ENCODE data around the gene ACAD11.

ACAD11 gene

DNA sequence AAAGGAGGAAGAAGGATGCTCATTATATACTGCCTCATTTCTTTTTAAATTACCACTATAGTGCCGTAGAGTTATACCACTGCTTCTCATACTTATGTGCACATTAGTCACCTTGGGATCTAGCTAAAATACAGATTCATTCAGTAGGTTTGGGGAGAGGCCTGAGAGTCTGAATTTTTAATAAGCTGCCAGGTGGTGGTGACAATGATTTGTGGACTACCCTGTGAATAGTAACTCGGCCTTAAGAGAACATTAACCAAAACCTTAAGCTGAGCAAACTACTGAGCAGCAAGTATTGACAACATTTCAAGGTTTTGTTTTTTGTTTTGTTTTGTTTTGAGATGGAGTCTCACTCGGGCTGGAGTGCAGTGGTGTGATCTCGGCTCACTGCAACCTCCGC is 20.3 kb upstream of the ACAD11 start:
- no peak overlapping the region for H3K4me3 ChIP-seq (ENCODE audit: low read depth, low read length)
- TF ChIP-seq, protein P1, sequence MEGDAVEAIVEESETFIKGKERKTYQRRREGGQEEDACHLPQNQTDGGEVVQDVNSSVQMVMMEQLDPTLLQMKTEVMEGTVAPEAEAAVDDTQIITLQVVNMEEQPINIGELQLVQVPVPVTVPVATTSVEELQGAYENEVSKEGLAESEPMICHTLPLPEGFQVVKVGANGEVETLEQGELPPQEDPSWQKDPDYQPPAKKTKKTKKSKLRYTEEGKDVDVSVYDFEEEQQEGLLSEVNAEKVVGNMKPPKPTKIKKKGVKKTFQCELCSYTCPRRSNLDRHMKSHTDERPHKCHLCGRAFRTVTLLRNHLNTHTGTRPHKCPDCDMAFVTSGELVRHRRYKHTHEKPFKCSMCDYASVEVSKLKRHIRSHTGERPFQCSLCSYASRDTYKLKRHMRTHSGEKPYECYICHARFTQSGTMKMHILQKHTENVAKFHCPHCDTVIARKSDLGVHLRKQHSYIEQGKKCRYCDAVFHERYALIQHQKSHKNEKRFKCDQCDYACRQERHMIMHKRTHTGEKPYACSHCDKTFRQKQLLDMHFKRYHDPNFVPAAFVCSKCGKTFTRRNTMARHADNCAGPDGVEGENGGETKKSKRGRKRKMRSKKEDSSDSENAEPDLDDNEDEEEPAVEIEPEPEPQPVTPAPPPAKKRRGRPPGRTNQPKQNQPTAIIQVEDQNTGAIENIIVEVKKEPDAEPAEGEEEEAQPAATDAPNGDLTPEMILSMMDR (IDR thresholded peaks at IDR 0.05; ENCODE audit: control insufficient read depth, extremely low read depth, insufficient read depth) = no peak
- no peak for DNase-seq (ENCODE audit: low read depth)

DNA sequence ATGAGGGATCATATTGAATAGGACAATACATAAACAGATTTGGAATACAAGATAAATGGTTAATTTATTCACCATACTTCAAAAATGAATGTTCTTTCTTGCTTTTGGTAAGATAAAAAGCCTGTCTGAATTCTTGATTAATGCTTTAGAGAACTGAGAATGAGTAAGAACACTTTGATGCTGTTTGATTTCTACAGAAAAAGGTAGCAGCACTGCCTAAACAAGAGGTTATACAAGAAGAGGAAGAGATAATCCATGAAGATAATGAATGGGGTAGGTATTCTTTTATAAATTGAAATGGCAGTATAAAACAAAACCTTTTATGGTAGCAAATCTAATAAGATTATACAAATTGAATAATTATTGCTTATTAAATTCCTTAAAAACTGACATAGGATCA is 15.8 kb upstream of the ACAD11 start:
- TF ChIP-seq, protein P1 (IDR thresholded peaks at IDR 0.05; ENCODE audit: control insufficient read depth, extremely low read depth, insufficient read depth) = no peak
- DNase-seq (ENCODE audit: low read depth) = no peak
- no peak overlapping the region for H3K4me3 ChIP-seq (ENCODE audit: low read depth, low read length)

DNA sequence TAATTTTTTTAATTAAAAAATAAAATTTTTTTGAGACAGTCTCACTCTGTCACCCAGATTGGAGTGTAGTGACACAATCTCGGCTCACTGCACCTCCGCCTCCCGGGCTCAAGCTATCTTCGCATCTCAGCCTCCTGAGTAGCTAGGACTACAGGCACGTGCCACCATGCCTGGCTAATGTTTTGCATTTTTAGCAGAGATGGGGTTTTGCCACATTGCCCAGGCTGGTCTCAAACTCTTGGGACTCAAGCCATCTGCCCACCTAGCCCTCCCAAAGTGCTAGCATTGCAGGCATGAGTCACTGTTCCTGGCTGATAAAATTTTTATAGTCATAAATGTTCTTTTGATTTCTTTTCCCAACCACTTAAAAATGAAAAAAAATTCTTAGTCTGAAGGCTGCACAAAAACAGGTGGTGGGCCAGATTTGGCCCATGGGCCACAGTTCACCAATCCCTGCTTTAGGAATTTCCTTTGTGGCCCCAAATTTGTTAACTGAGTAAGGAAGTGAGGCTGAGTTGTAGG is 9.7 kb upstream of the ACAD11 start:
- DNase-seq (ENCODE audit: low read depth) = no peak
- TF ChIP-seq, protein P1 (IDR thresholded peaks at IDR 0.05; ENCODE audit: control insufficient read depth, extremely low read depth, insufficient read depth) = no peak
- H3K4me3 ChIP-seq (ENCODE audit: low read depth, low read length) = no peak overlapping the region

DNA sequence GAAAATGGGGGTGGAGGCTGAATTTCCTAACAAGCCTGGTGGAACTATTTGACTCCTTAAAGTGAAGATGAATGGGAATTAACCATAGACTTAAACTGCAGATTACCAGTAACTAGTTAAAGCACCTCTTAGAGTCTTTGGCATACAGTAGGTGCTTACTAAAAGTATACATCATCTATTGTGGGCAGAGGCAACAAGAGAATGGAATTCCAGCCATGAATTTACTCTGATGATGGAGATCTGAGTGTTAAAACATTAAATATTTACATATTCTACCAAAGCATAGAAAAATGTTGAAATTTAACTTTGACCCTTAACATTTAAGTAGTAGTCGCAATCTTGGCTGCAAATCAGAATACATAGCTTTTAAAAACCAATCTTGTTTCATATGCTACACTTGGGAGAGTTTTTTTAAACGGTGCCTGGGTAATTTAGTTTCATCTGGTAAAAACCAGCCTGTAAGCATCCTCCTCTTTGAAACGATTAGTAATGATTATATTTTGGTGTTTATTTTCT is 5.7 kb upstream of the ACAD11 start:
- no peak for DNase-seq (ENCODE audit: low read depth)
- TF ChIP-seq, protein P1 (IDR thresholded peaks at IDR 0.05; ENCODE audit: control insufficient read depth, extremely low read depth, insufficient read depth) = no peak
- no peak overlapping the region for H3K4me3 ChIP-seq (ENCODE audit: low read depth, low read length)

DNA sequence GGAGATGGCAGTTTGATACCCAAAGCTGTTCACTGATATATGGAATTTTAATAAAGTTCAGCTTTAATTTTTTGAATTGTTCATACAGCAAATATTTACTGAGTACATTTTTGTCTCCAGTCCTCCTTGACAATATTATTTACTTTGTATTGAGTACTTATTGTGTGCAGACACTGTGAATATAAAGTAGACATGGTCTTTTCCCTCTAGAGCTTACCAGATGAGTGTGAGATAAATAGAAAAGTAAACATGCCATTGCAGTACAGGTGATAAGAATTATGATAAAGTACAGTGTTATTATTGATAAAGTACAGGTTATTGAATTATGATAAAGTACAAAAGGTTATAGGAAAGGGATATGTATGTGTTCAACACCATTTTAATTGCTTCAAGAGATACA is 2.6 kb upstream of the ACAD11 start:
- no peak overlapping the region for H3K4me3 ChIP-seq (ENCODE audit: low read depth, low read length)
- no peak for DNase-seq (ENCODE audit: low read depth)

DNA sequence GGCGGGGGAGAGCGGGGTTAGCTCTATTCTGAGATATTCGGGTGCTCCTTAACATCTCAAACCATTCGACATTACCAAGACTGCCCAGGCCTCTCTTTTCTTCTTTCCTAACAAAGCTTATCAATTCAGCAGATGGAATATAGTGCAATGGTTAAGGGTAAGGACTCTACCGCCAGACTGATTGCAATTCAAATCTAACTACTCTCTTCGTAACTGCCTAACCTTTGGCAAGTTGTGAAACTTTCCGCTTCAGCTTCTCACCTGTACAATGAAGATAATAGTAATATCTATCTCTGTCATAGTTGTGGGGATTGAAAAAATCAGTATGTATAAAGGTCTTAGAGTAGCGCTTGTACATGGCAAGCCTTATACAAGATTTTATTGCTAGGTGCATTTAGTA is 1.5 kb upstream of the ACAD11 start:
- DNase-seq (ENCODE audit: low read depth) = no peak
- TF ChIP-seq, protein P1 (IDR thresholded peaks at IDR 0.05; ENCODE audit: control insufficient read depth, extremely low read depth, insufficient read depth) = no peak
- H3K4me3 ChIP-seq (ENCODE audit: low read depth, low read length) = peak overlapping the region; percentile 76

More for the DNA sequence above, 2.6 kb upstream of the ACAD11 start:
- TF ChIP-seq, protein P1 (IDR thresholded peaks at IDR 0.05; ENCODE audit: control insufficient read depth, extremely low read depth, insufficient read depth) = no peak

DNA sequence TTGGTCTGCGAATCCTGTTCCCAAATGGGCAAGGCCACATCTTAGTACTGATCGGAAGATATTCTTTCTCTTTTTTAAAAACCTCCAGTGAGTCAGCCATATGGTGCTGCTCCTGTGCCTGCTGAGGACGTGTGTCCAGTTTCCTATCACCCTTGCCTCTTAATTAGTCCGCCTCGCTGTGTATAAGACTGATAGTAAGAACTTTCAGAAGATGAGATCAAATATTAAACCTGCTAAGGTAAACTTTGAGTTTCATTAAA is 1.1 kb upstream of the ACAD11 start:
- peak overlapping the region; percentile 76 for H3K4me3 ChIP-seq (ENCODE audit: low read depth, low read length)
- no peak for DNase-seq (ENCODE audit: low read depth)

More for the DNA sequence above, 1.1 kb upstream of the ACAD11 start:
- TF ChIP-seq, protein P1 (IDR thresholded peaks at IDR 0.05; ENCODE audit: control insufficient read depth, extremely low read depth, insufficient read depth) = no peak
